IMR-90 (cell line): ENCODE results near the gene STAB1. TPM values are rescaled to one million over a fixed set of nuclear protein-coding genes. Genes with fewer than 3 reads are reported as not detected.

Experiments
- ATAC-seq: fragments of 200-7000 bp; cut with Tn5 transposase; 2 replicates; pipeline ENCODE4 v1.9.1; 2020; ENCODE audit warnings: low read depth, mild to moderate bottlenecking, moderate library complexity
- BruUV-seq: library from RNA; stranded (reverse); fragments of 400-500 nt; replicated peaks from 2 replicates; lab custom pipeline; 2021; lab: Mats Ljungman, UMichigan
- CTCF ChIA-PET: fragments of 300-600 bp; formaldehyde crosslinking; extraction: SDS; loops from one replicate; lab custom pipeline; 2021; ENCODE audit warnings: antibody characterized with exemption; lab: Yijun Ruan, JAX
- POLR2A ChIA-PET: fragments of 300-600 bp; sonication (Branson Sonifier 250); formaldehyde crosslinking; loops from one replicate; lab custom pipeline; 2022; ENCODE audit warnings: antibody characterized with exemption; ENCODE audit not compliant: unreplicated experiment; lab: Charles Lee
- DNase-seq: peaks from one replicate; pipeline ENCODE4 v3.0.0; 2013
- H2AFZ ChIP-seq: replicated peaks from 2 replicates; pipeline ENCODE3; 2013; ENCODE audit warnings: low read length, mild to moderate bottlenecking; ENCODE audit not compliant: poor library complexity
- H2AK5ac ChIP-seq: 2 replicates; pipeline ENCODE4 v1.6.1; 2013; ENCODE audit warnings: low read depth, low read length, inconsistent platforms
- H2AK9ac ChIP-seq: replicated peaks from 2 replicates; pipeline ENCODE3; 2013; ENCODE audit warnings: mild to moderate bottlenecking, low read depth, low read length, moderate library complexity; ENCODE audit not compliant: poor library complexity
- H2BK120ac ChIP-seq: 2 replicates; pipeline ENCODE4 v1.6.1; 2013; ENCODE audit warnings: low read depth, low read length, inconsistent platforms
- H2BK15ac ChIP-seq: 3 replicates; pipeline ENCODE4 v1.6.1; 2013; ENCODE audit warnings: low read depth, low read length, inconsistent platforms
- H2BK20ac ChIP-seq: 2 replicates; pipeline ENCODE4 v1.6.1; 2013; ENCODE audit warnings: low read depth, mild to moderate bottlenecking, inconsistent platforms, low read length, moderate library complexity
- H2BK5ac ChIP-seq: 2 replicates; pipeline ENCODE4 v1.6.1; 2013; ENCODE audit warnings: mild to moderate bottlenecking, low read depth, low read length, inconsistent platforms; ENCODE audit not compliant: poor library complexity, severe bottlenecking
- H3K14ac ChIP-seq: replicated peaks from 2 replicates; pipeline ENCODE4 v1.6.1; 2013; ENCODE audit warnings: low read depth, low read length, inconsistent platforms
- H3K18ac ChIP-seq: 2 replicates; pipeline ENCODE4 v1.6.1; 2013; ENCODE audit warnings: low read depth, low read length, control low read depth
- H3K23ac ChIP-seq: 2 replicates; pipeline ENCODE4 v1.6.1; 2013; ENCODE audit warnings: low read depth, low read length, inconsistent platforms
- H3K27ac ChIP-seq: 2 replicates; pipeline ENCODE4 v1.5.1; 2013; ENCODE audit warnings: mild to moderate bottlenecking, control low read depth, low read length; ENCODE audit not compliant: insufficient read depth
- H3K27me3 ChIP-seq: 2 replicates; pipeline ENCODE4 v1.6.1; 2013; ENCODE audit warnings: low read length; ENCODE audit not compliant: control insufficient read depth, insufficient read depth
- H3K36me3 ChIP-seq: 2 replicates; pipeline ENCODE4 v1.6.1; 2013; ENCODE audit warnings: low read length, mixed read lengths; ENCODE audit not compliant: control insufficient read depth, insufficient read depth
- H3K4ac ChIP-seq: 2 replicates; pipeline ENCODE4 v1.6.1; 2013; ENCODE audit warnings: low read depth, low read length, inconsistent platforms
- H3K4me1 ChIP-seq: 2 replicates; pipeline ENCODE4 v1.6.1; 2013; ENCODE audit warnings: low read length, mixed read lengths; ENCODE audit not compliant: control insufficient read depth, insufficient read depth
- H3K4me2 ChIP-seq: 2 replicates; pipeline ENCODE4 v1.6.1; 2013; ENCODE audit warnings: low read depth, mild to moderate bottlenecking, control low read depth, low read length, moderate library complexity
- H3K4me3 ChIP-seq: 2 replicates; pipeline ENCODE4 v1.5.1; 2013; ENCODE audit warnings: low read depth, mild to moderate bottlenecking, control low read depth, low read length, moderate library complexity; ENCODE audit not compliant: insufficient read depth
- H3K56ac ChIP-seq: 2 replicates; pipeline ENCODE4 v1.6.1; 2013; ENCODE audit warnings: low read length, inconsistent platforms; ENCODE audit not compliant: insufficient read depth; ENCODE audit errors: extremely low read depth
- H3K79me1 ChIP-seq, 2 experiments: 2 replicates each; pipeline ENCODE4 v1.6.1; 2013; ENCODE audit warnings: low read length in 2 of 2, inconsistent platforms in 1 of 2, low read depth in 1 of 2
- H3K9ac ChIP-seq: 2 replicates; pipeline ENCODE4 v1.6.1; 2013; ENCODE audit warnings: low read depth, low read length, control low read depth
- H3K9me1 ChIP-seq: 2 replicates; pipeline ENCODE4 v1.6.1; 2013; ENCODE audit warnings: low read length, inconsistent platforms; ENCODE audit not compliant: insufficient read depth
- H3K9me3 ChIP-seq: 2 replicates; pipeline ENCODE4 v1.6.1; 2013; ENCODE audit warnings: low read length; ENCODE audit not compliant: control insufficient read depth, insufficient read depth
- H4K20me1 ChIP-seq: 2 replicates; pipeline ENCODE4 v1.6.1; 2013; ENCODE audit warnings: low read length, inconsistent platforms; ENCODE audit not compliant: insufficient read depth
- H4K5ac ChIP-seq: 2 replicates; pipeline ENCODE4 v1.6.1; 2013; ENCODE audit warnings: mild to moderate bottlenecking, low read depth, low read length, control low read depth
- H4K8ac ChIP-seq, 2 experiments: 2 replicates each; pipeline ENCODE4 v1.6.1; 2013; ENCODE audit warnings: low read depth in 2 of 2, low read length in 2 of 2, control low read depth in 1 of 2, inconsistent platforms in 1 of 2
- H4K91ac ChIP-seq: 2 replicates; pipeline ENCODE4 v1.6.1; 2013; ENCODE audit warnings: low read depth, low read length, inconsistent platforms; ENCODE audit not compliant: insufficient read depth
- BHLHE40 ChIP-seq: fragments of 150-350 bp; IDR thresholded peaks from 2 replicates; pipeline ENCODE4 v1.6.1; 2016; ENCODE audit warnings: mild to moderate bottlenecking, low read depth, low read length
- CEBPB ChIP-seq: IDR thresholded peaks from 2 replicates; pipeline ENCODE4 v1.6.1; 2012; ENCODE audit warnings: low read depth, low read length, improper control_type of control experiment
- CHD1 ChIP-seq: IDR thresholded peaks from 2 replicates; pipeline ENCODE4 v1.6.1; 2012; ENCODE audit warnings: low read depth, low read length, improper control_type of control experiment
- CTCF ChIP-seq: conservative IDR thresholded peaks from 2 replicates; pipeline ENCODE4 v1.5.1; 2012; ENCODE audit warnings: mild to moderate bottlenecking, low read depth, low read length, improper control_type of control experiment
- ELK1 ChIP-seq: fragments of 150-350 bp; IDR thresholded peaks from 2 replicates; pipeline ENCODE4 v1.6.1; 2016; ENCODE audit warnings: low read depth, mild to moderate bottlenecking, low read length, moderate library complexity, borderline replicate concordance
- FOS ChIP-seq: fragments of 150-350 bp; IDR thresholded peaks from 2 replicates; pipeline ENCODE4 v1.6.1; 2016; ENCODE audit warnings: low read depth, low read length
- MAFK ChIP-seq: IDR thresholded peaks from 2 replicates; pipeline ENCODE4 v1.6.1; 2012; ENCODE audit warnings: low read depth, low read length, improper control_type of control experiment
- MAZ ChIP-seq: IDR thresholded peaks from 2 replicates; pipeline ENCODE4 v1.6.1; 2012; ENCODE audit warnings: low read depth, mild to moderate bottlenecking, low read length, improper control_type of control experiment, moderate library complexity, borderline replicate concordance
- MXI1 ChIP-seq: IDR thresholded peaks from 2 replicates; pipeline ENCODE4 v1.6.1; 2012; ENCODE audit warnings: low read depth, mild to moderate bottlenecking, low read length, moderate library complexity, borderline replicate concordance
- NFE2L2 ChIP-seq: fragments of 150-350 bp; IDR thresholded peaks from 2 replicates; pipeline ENCODE4 v1.6.1; 2016; ENCODE audit warnings: low read depth, mild to moderate bottlenecking, low read length
- POLR2A ChIP-seq: IDR thresholded peaks from 2 replicates; pipeline ENCODE4 v1.6.1; 2012; ENCODE audit warnings: mild to moderate bottlenecking, low read depth, low read length
- RAD21 ChIP-seq: IDR thresholded peaks from 2 replicates; pipeline ENCODE4 v1.6.1; 2012; ENCODE audit warnings: low read length, improper control_type of control experiment
- RCOR1 ChIP-seq: IDR thresholded peaks from 2 replicates; pipeline ENCODE4 v1.6.1; 2012; ENCODE audit warnings: mild to moderate bottlenecking, low read length, improper control_type of control experiment; ENCODE audit not compliant: insufficient replicate concordance
- RFX5 ChIP-seq: IDR thresholded peaks from 2 replicates; pipeline ENCODE4 v1.8.0; 2012; ENCODE audit warnings: low read depth, mild to moderate bottlenecking, low read length, moderate library complexity
- SMC3 ChIP-seq: fragments of 150-350 bp; IDR thresholded peaks from 2 replicates; pipeline ENCODE4 v1.6.1; 2016; ENCODE audit warnings: low read depth, mild to moderate bottlenecking, antibody characterized with exemption, low read length, moderate library complexity
- USF2 ChIP-seq: fragments of 150-350 bp; IDR thresholded peaks from 2 replicates; pipeline ENCODE4 v1.6.1; 2017; ENCODE audit warnings: mild to moderate bottlenecking, antibody characterized with exemption, low read length, low read depth
- WGBS, 2 experiments: methylation state at CpG; one replicate each; pipeline versions ENCODE4 v1.1.5 to v1.1.7; 2013; ENCODE audit warnings: missing lambda C conversion rate in 2 of 2; ENCODE audit not compliant: insufficient read length in 1 of 2; ENCODE audit errors: extremely low coverage in 2 of 2; 5-methylcytosine and 5-hydroxymethylcytosine counted together
- dilution Hi-C: fragments of 300-500 bp; cut with HindIII; formaldehyde crosslinking; loops from one replicate; pipeline ENCODE4 v1.14.3; 2018; ENCODE audit warnings: low sequenced_read_pairs; ENCODE audit not compliant: unreplicated experiment
- in situ Hi-C: fragments of 300-500 bp; cut with MboI; formaldehyde crosslinking; loops from 3 replicates; pipeline ENCODE4 v1.14.3; 2019; ENCODE audit warnings: low sequenced_read_pairs, inconsistent platforms, mixed read lengths
- intact Hi-C: fragments of 100-400 bp; cut with micrococcal nuclease; formaldehyde crosslinking; loops from 2 replicates; pipeline ENCODE4 v1.10.0; 2022
- polyA plus RNA-seq, 3 experiments: library from polyadenylated mRNA; depleted of rRNA; stranded (reverse); fragments of >200 nt; gene quantifications; 2 replicates each; pipeline ENCODE4 v1.2.3, GENCODE V29; 2012; ENCODE audit warnings: low replicate concordance in 1 of 3
- total RNA-seq: library from RNA; depleted of rRNA; stranded (reverse); fragments of >200 nt; gene quantifications from 2 replicates; pipeline ENCODE4 v1.2.3, GENCODE V29; 2012

STAB1 gene
- total and polyA plus RNA-seq, 2 of the 4 experiments (the other 2 are of a cell fraction) = not detected

- no peak overlapping the region for H2BK15ac ChIP-seq
- no peak overlapping the region for H3K27ac ChIP-seq
- 0 out of 2 replicates have a peak, but pooled peaks have one; percentile 10 for ATAC-seq
- no peak overlapping the region for H3K23ac ChIP-seq
- H3K27me3 ChIP-seq = no peaks in the 10 kb centered on the region
- no peak overlapping the region for H3K4ac ChIP-seq
- H4K20me1 ChIP-seq = peaks cover 58% of the 10 kb centered on the region
- POLR2A ChIA-PET = no interaction called here
- dilution Hi-C loops = no loop called here
- H2AFZ ChIP-seq = no peak overlapping the region
- intact Hi-C loops = no loop called here
- H3K9ac ChIP-seq = no peak overlapping the region
- peaks cover 5% of the 10 kb centered on the region for H3K9me1 ChIP-seq
- no peak overlapping the region for H3K18ac ChIP-seq
- H3K4me3 ChIP-seq = no peak overlapping the region
- TF ChIP-seq MAFK = no peak
- TF ChIP-seq BHLHE40 = no peak
- TF ChIP-seq USF2 = no peak
- no peak for TF ChIP-seq SMC3
- TF ChIP-seq NFE2L2 = no peak
- no peak for TF ChIP-seq MXI1
- TF ChIP-seq MAZ = no peak
- TF ChIP-seq RAD21 = no peak
- no peak for TF ChIP-seq RFX5
- TF ChIP-seq CEBPB = no peak
- TF ChIP-seq RCOR1 = no peak
- no peak for TF ChIP-seq CHD1
- TF ChIP-seq CTCF = no peak
- TF ChIP-seq POLR2A = no peak
- no peak for TF ChIP-seq ELK1
- no peak for TF ChIP-seq FOS
- H3K9me3 ChIP-seq = no peaks in the 10 kb centered on the region
- DNase-seq = no peak
- H2BK20ac ChIP-seq = no peak overlapping the region
- no peak overlapping the region for H2BK120ac ChIP-seq
- H4K8ac ChIP-seq = no peak overlapping the region
- in situ Hi-C loops = no loop called here
- WGBS, 2 experiments = no CpG with 5 or more reads among the region's 9 CpGs
- H3K79me1 ChIP-seq = peaks cover 46 to 76% of the 10 kb centered on the region in 2 experiments
- no peak overlapping the region for H3K56ac ChIP-seq
- no peak overlapping the region for H2AK9ac ChIP-seq
- no TSS peak for BruUV-seq
- H3K36me3 ChIP-seq = peaks cover 47% of the 10 kb centered on the region
- no peak overlapping the region for H4K5ac ChIP-seq
- H4K91ac ChIP-seq = no peak overlapping the region
- peaks cover 11% of the 10 kb centered on the region; the same call in 1 of the 2 replicates for H3K4me1 ChIP-seq
- no peak overlapping the region; the same call in 1 of the 2 replicates for H3K14ac ChIP-seq
- no peak overlapping the region for H3K4me2 ChIP-seq
- H2AK5ac ChIP-seq = no peak overlapping the region
- CTCF ChIA-PET = interaction anchor here (0.6 kb wide), 1 partner anchor 97 kb away, joined by 4 read pairs; no protein-coding TSS in a partner anchor
- no peak overlapping the region for H2BK5ac ChIP-seq
Measured at GRCh38 chr3:52468336-52468735, 26.8 kb upstream of the STAB1 start.
